ENCODE data around the gene PAPPA.

PAPPA gene

DNA sequence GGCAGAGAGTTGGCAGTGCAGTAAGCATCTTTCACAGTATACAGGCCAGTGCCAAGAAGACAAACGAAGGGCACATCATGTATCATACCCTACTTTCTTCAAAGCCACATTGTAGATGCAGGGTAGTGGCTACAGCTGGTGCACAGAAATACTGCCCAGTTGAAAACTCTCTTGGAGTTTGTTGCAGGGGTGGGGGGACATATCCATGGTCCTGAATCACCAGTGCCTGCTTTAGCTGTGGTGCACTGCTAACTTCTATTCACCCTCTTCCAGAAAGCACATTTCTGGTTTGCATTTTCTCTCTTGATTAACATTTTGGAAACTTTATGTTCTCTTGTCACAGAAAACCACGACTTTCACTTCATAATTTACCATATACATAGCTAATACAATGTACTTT, 196.6 kb downstream of the PAPPA start:
- no peak for DNase-seq (ENCODE audit: low spot score)

GRCh38 chr9:116352958-116353357, 199.4 kb downstream of the PAPPA start:
- no peak for DNase-seq (ENCODE audit: low spot score)

GRCh38 chr9:116355153-116355921, 201.7 kb downstream of the PAPPA start:
- DNase-seq (ENCODE audit: low spot score): no peak

- DNase-seq (ENCODE audit: low spot score): no peak
These were observed 204.7 kb downstream of the PAPPA start for GRCh38 chr9:116358251-116358650.

DNA sequence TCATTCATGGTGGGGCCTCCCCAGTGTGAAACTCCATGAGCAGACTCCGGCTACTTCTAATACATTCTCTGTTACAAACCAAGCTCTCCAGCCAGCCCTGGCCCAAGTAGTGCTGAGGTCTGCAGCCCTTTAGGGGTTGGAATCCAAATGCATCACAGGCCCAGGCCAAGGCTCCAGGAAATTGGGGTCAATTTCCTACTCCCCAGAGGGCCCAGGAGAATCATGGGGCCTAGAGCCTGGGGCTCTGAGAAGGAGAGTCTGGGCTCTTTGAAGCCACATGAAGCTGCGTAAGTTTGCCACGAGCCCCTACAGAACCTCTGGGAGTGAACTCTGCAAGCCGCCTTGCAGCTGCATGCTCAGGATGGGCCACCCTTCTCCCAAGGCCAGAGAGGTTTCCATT, 206.4 kb downstream of the PAPPA start:
- no peak for DNase-seq (ENCODE audit: low spot score)

DNA sequence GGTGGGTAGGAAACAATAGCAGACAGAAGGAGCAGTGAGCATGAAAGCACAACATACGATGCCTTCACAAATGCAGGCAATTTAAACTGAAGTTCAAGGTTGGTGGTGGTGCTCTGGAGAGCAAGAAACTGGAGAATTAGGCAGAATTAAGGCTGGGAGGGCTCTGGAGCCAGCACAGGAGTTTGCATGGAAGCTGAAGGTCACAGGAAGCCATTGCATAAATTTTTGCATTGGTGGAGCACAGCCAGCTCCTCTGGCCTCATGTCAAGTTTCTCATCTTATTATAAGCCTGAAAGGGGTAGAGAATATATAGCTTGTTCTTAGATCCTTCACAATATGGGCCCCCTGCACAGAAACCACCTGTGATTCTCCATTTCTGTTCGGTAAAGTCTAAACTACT, 207.4 kb downstream of the PAPPA start:
- DNase-seq (ENCODE audit: low spot score): no peak

GRCh38 chr9:116361547-116361946, 208.0 kb downstream of the PAPPA start:
- DNase-seq (ENCODE audit: low spot score): no peak

GRCh38 chr9:116362493-116362892, 208.9 kb downstream of the PAPPA start:
- DNase-seq (ENCODE audit: low spot score): no peak

DNA sequence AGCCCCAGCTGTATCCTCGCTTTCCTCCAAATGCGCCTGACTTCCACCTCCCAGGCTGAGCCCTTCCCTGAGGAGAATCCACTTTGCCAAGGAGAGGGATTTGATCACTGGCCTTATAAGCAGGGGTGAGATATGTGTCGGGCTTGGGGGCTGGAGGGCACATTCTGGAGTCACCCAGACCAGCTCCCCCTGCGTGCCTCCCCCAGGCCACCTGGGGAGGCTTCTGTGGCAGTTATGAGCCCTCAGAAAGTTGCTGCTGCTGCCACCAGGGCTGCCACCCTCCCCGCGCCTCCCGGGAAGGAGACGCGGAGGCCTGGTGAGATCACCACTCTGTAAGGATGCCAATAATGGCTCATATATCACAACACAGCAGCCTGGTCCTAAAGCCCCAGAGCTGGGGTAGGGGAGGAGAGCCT, 211.5 kb downstream of the PAPPA start:
- no peak for DNase-seq (ENCODE audit: low spot score)

DNA sequence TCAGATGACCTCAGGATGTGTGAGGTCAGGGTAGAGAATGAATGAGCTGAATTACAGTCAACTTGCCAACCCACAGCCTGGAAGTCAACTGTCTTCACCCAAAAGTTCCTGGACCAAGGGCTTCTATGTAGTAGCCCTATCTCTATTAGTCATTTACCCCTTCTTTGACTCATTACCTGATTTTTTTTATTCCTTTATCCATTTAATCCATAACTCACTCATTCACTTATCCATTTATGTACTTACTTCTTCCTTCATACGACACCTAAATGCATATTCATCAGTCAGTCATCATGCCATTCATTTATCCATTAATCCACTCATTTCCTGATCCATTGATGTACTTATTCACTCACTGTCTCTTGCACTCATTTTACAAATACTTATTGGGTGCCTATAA, 212.7 kb downstream of the PAPPA start:
- no peak for DNase-seq (ENCODE audit: low spot score)

DNA sequence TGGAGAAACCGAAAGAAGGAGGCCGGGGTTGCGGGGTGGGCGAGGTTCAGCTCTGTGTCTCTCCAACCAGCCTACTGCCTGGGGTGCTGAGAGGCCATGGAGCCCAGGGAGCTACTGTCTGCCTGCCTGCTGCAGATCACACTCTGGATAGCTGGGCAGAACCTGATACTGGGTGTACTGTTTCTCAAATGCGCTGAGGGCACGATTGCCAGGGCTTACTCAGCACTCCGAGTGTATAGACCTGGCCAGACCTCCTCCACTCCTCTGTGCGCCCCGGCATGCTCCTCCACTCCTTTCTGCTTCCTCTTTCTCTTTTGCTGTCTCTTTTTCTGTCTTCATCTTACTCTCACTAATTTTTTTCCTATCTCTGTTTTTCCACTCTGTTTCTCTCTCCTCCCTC, 215.1 kb downstream of the PAPPA start:
- DNase-seq (ENCODE audit: low spot score): no peak

DNA sequence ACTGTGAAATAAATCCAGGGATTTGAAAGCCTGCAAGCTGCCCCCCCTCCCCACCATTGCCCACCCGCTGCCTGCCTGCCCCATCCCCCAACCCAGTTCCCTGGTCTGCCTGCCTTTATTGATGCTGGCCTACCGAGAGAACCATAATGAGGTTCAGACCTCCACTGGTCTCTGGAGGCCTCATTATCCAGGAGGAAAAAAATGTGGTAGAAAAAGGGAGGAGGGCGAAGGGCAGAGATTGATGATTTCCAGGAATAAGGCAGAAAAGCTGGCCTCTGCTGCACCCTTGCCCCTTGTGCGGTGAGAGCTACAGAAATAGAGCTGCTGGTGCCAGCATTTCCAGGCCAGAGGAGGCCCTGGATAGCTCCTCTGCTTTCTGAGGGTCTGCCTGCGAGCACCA, 216.1 kb downstream of the PAPPA start:
- DNase-seq (ENCODE audit: low spot score): no peak

DNA sequence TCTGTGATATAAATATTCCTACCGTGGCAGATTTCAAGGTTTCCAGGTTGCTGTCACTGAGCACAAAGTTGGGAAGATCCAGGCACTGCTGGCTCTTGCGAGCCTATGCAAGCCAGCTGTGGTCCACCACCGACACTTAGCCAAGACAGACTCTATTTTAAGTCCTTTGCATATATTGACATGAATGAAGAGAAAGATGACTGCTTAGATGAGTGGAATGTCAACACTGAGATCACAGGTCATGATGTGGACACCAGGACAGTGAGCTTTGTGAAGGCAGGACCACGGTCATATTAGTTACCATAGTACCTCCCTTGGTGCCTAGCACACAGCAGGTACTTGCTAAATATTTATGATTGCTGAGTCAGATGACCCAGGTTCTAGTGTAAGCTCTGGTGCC, 217.0 kb downstream of the PAPPA start:
- no peak for DNase-seq (ENCODE audit: low spot score)

- no peak for DNase-seq (ENCODE audit: low spot score)
These were observed 218.6 kb downstream of the PAPPA start for GRCh38 chr9:116372081-116372673.

DNA sequence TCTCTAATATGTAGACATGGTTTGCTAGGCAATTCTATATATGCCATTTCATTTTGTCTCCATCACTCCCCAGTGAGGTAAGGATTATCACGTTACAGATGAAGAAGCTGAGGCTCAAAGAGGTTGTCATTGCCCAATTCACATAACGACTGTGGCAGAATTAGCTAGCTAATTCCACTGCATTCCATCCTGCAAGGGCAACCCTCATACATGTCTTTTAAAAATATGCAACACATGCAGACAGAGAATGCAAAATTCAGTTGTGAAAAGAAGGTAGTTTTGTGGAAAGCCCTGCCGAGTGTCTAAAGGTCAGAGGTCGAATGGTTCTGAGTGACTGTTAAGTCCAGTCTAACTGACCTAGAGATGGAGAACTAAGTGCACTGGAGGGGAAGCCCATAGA, 219.2 kb downstream of the PAPPA start:
- DNase-seq (ENCODE audit: low spot score): no peak

GRCh38 chr9:116377179-116377798, 223.7 kb downstream of the PAPPA start:
- DNase-seq (ENCODE audit: low spot score): no peak

DNA sequence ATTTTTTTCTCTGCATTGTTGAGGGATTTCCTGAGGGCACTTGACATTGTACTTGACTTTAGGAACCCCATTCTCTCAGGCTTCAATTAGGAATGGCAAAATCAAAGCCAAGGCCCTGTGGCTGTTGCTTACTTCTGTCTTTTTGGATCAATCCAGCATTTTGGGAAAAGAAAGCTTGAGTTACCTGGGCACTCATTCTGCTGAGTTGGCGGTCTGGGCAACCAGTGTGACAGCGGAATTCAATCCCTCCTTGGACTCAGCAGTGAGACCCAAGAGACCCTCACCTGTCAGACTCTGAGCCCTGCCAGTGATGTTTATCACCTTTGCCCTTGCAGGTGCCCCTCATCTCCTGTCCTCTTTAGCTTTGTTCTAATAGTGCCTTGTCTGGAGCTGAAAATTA, 225.3 kb downstream of the PAPPA start:
- no peak for DNase-seq (ENCODE audit: low spot score)

DNA sequence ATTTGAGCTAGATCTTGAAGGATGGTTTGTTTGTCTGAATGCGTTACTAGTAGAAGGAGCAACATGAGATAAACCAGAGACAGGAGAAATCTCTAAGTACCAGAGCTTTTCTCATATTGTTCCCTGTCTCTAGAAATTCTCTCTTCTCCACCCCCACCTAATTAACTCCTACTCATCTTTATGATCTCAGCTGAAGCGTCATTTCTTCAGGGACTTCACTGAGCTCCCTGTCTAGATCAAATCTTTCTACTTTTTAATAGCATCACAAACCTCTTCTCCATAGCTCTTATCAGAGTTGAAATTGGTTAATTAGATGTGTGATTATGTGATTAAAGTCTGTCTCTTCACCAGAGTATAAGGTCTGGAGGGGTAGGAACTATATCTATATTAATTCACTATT, 226.2 kb downstream of the PAPPA start:
- DNase-seq (ENCODE audit: low spot score): no peak

DNA sequence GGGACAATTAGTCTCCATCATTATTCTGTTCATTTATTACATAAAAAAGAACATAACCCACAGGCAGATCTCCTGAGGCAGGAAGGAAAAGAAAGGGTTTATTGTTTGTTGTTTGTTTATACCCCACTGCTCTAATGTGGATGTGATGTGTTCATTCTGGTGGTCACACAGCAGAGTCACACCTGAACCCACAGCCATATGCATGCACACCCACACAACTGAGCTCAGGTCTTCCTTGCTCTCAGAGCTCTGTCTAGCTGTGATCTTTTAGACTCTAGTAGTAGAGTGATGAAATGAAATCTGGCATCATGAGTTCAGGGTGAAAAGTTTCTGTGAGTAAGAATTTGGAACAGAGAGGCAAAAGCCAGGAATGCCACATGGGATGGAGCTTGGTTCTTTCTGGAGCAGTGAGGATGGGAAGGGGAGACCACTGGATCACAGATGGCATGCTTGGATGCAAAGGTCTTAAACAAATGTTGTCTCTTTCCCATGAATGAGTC, 227.0 kb downstream of the PAPPA start:
- no peak for DNase-seq (ENCODE audit: low spot score)

DNA sequence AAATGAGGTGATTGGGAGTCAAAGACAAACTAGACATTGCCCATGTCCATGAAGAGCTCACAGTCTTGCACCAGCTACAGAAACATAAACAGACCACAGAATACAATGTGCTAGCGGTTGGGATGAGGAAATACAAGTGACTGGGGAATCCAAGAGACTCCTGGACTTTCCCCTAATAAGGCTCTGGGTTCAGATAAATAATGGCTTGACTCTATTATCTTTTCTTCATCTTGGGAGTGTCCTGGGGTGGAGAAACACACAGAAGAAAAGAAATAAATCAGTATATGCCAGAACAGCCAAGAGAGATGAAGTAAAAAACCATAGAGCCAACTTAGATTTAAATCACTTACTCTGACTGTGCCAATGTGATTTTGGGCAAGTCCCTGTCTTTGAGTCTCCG, 227.8 kb downstream of the PAPPA start:
- DNase-seq (ENCODE audit: low spot score): no peak

GRCh38 chr9:116382053-116382452, 228.5 kb downstream of the PAPPA start:
- no peak for DNase-seq (ENCODE audit: low spot score)

DNA sequence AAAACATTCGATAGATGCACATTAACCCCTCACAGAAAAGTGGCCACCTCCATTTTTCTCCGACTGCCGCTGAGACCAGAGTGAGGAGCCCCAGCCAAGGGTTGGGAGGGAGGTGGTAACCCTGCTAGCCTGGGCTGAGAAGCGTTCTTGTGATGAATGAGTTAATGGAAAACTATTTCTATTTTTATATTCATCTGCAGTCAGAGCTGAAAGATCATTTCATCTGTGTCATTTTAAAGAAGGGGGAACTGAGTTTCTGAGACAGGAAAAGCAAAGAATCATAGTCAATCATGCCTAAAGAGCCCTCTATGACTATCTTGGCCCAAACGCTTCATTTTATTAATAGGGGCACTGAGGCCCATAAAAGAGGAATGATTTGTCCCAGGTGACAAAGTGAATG, 229.5 kb downstream of the PAPPA start:
- DNase-seq (ENCODE audit: low spot score): no peak

DNA sequence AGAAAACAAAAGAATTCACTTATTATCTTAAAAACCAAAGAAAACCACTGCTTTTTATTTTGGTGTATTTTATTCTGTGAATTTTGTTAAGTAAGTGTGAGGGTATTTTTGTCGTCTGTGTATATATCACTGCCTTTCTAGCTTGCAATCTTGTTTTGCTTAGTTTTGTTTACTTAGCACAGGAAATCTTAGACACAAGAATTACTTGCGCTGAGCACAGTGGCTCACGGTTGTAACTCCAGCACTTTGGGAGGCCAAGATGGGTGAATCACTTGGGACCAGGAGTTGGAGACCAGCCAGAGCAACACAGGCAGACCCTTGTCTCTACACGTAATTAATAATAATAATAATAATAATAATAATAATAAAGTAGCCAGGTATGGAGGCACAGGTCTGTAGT, 230.3 kb downstream of the PAPPA start:
- no peak for DNase-seq (ENCODE audit: low spot score)
